Right forelimb (tissue), 1 donor: ENCODE data around the gene ST3GAL2.
A peak's percentile ranks its signal among the peaks of the same experiment; 100 is the strongest.
"Not testable (repeated sequence)": the region's sequence is repeated elsewhere in the genome, so short reads cannot be mapped to it uniquely, and the experiment has no call there.

Experiments used
- DNase-seq: peaks from one replicate; pipeline ENCODE4 v3.0.0-alpha.2; 2018

Gene ST3GAL2

GRCh38 chr16:70413572-70413971 is 25.3 kb downstream of the ST3GAL2 start:
- DNase-seq = not testable (repeated sequence)

GRCh38 chr16:70412385-70412784 is 26.5 kb downstream of the ST3GAL2 start:
- no peak for DNase-seq

- no peak for DNase-seq
Measured at GRCh38 chr16:70410734-70411133, 28.2 kb downstream of the ST3GAL2 start.

GRCh38 chr16:70407811-70408274 is 31.1 kb downstream of the ST3GAL2 start:
- no peak for DNase-seq

- not testable (repeated sequence) for DNase-seq
Measured at GRCh38 chr16:70406104-70406503, 32.8 kb downstream of the ST3GAL2 start.

GRCh38 chr16:70402916-70403659 is 35.8 kb downstream of the ST3GAL2 start:
- DNase-seq = no peak

- no peak for DNase-seq
Measured at GRCh38 chr16:70399951-70400350, 38.9 kb downstream of the ST3GAL2 start.

- no peak for DNase-seq
Measured at GRCh38 chr16:70399381-70399780, 39.5 kb downstream of the ST3GAL2 start.

GRCh38 chr16:70398177-70398743 is 40.6 kb downstream of the ST3GAL2 start:
- peak; percentile 26 for DNase-seq

GRCh38 chr16:70396246-70396904 is 42.5 kb downstream of the ST3GAL2 start:
- no peak for DNase-seq

- DNase-seq = no peak
Measured at GRCh38 chr16:70395345-70395901, 43.5 kb downstream of the ST3GAL2 start.

GRCh38 chr16:70394853-70395252 is 44.0 kb downstream of the ST3GAL2 start:
- DNase-seq = no peak

GRCh38 chr16:70393662-70394061 is 45.2 kb downstream of the ST3GAL2 start:
- no peak for DNase-seq

GRCh38 chr16:70392606-70393005 is 46.3 kb downstream of the ST3GAL2 start:
- DNase-seq = no peak

- DNase-seq = no peak
Measured at GRCh38 chr16:70391881-70392481, 46.9 kb downstream of the ST3GAL2 start.

- DNase-seq = no peak
Measured at GRCh38 chr16:70391446-70391845, 47.5 kb downstream of the ST3GAL2 start.

- no peak for DNase-seq
Measured at GRCh38 chr16:70390774-70391173, 48.1 kb downstream of the ST3GAL2 start.

- no peak for DNase-seq
Measured at GRCh38 chr16:70388006-70388680, 50.8 kb downstream of the ST3GAL2 start.

- not testable (repeated sequence) for DNase-seq
Measured at GRCh38 chr16:70386289-70386986, 52.5 kb downstream of the ST3GAL2 start.

GRCh38 chr16:70383421-70383960 is 55.4 kb downstream of the ST3GAL2 start:
- DNase-seq = no peak

GRCh38 chr16:70381604-70382342 is 57.1 kb downstream of the ST3GAL2 start:
- DNase-seq = no peak
